Stimulated activated CD8-positive, alpha-beta memory T cell treated with anti-CD3 and anti-CD28 coated beads, Interleukin-7, amount 100 ng/mL, for 48 hours (primary cell): ENCODE measurements around the gene MTA2.

Source experiments
- DNase-seq, 2 donors: peaks; one replicate each; pipeline ENCODE4 v3.0.0-alpha.2; 2020; ENCODE audit warnings: low read depth in 1 of 2; ENCODE audit errors: extremely low read depth in 1 of 2

The MTA2 gene

DNA sequence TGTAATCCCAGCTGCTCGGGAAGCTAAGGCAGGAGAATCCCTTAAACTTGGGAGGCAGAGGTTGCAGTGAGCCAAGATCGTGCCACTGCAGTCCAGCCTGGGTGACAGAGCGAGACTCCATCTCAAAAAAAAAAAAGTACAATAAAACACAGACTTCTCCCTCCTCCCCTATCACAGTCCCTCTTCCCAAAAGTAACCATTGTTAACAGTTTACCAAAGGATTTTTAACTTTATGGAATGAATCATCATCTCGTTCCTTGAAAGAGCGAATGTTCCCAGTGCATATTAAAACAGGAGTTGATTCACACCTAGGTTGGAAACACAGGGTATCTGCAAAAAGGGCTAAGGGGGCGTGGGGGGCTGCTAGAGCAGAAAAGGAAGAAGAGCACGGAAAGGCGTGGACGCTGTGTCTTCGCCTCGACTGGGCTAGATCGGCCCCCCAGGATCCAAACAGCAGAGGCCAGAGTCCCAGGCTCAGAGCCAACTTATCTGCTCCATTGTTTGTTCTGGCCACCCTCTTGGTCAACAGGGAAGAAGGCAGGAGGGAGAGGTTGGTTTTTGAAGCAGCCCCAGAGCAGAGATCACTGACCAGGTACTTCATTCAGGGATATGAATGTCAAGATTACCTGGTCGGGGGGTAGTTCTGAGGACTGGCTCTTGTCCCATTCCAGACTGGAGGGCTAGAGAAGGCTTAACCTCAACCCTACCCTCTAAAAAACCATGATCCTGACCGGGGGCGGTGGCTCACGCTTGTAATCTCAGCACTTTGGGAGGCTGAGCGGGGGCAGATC, 52.9 kb downstream of the MTA2 start:
- no peak for DNase-seq

GRCh38 chr11:62547691-62548281, 53.9 kb downstream of the MTA2 start:
- no peak for DNase-seq

- no peak for DNase-seq
These were observed 54.6 kb downstream of the MTA2 start for GRCh38 chr11:62546929-62547625.

- DNase-seq, result no peak
These were observed 55.3 kb downstream of the MTA2 start, which contains the start of gene AHNAK for GRCh38 chr11:62546244-62546928. Gene AHNAK, minus strand, starts transcription at chr11:62546806. Its CDS starts 10,708 bp downstream, at chr11:62536098.

- DNase-seq, result no peak
These were observed 56.0 kb downstream of the MTA2 start for GRCh38 chr11:62545437-62546243.

- no peak for DNase-seq
These were observed 56.9 kb downstream of the MTA2 start for GRCh38 chr11:62544581-62545436.

DNA sequence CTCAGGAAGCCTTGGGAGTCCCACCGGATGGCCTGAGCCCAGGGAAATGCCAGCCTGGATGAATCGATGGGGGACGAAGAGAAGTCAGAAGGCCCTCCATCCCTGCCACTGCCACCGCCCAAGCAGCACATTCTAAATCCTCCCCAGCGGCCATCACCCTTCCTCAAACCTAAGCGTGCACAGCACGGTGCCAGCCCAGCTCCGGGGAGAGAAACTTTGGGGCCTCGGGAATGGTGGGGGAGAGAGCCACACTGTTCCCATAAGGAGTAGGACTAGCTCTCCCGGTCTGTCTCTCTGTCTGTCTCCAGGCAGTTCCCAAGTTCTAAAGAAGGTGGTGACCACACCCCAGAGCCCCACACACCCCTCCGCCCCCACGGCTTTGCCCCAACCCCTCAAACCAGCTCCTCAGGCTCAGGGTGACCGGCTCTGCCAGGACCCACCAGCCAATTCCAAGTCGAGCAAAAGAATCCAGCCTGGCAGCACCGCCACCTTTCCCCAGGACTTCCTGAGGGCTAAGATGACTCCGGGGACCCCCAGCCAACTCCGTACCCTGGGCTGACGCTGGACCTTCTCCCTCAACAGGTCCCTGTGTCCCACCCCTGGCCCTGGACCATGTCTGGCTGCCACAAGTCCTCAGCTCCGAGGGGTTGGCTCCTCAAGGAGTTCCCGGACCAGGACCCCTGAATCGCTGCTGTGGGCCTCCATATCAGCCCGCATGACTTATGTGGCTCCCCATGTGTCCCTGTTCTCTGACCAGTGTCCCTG, 57.8 kb downstream of the MTA2 start:
- no peak for DNase-seq
